OCI-LY3 (cell line): ENCODE results near the gene SULT4A1.

Experiments used
- CTCF ChIP-seq: fragments of 200-600, 300-600 bp; sonication (generic); IDR thresholded peaks from 2 replicates; pipeline ENCODE4 v1.5.1; 2014; ENCODE audit warnings: antibody characterized with exemption, low read length, low read depth
- EZH2phosphoT487 ChIP-seq: fragments of 200-600 bp; shearing (Covaris generic); IDR thresholded peaks from 2 replicates; pipeline ENCODE4 v1.6.1; 2018; ENCODE audit warnings: antibody characterized with exemption, mixed run types, low read depth

- TF ChIP-seq CTCF: peak; percentile 91
- no peak for TF ChIP-seq EZH2phosphoT487
Measured at GRCh38 chr22:43883012-43883661, 20.8 kb upstream of the SULT4A1 start.
